GM19468 (cell line): ENCODE data around the gene ITPR2.
"Not testable (repeated sequence)": the region's sequence is repeated elsewhere in the genome, so short reads cannot be mapped to it uniquely, and the experiment has no call there.

Experiments used
- ATAC-seq: cut with Tn5 transposase; IDR thresholded peaks from one replicate; pipeline ENCODE4 v1.9.1; 2021; ENCODE audit warnings: mild to moderate bottlenecking, moderate library complexity, moderate number of reproducible peaks; ENCODE audit not compliant: unreplicated experiment; ENCODE audit errors: extremely low read depth

Gene ITPR2

DNA sequence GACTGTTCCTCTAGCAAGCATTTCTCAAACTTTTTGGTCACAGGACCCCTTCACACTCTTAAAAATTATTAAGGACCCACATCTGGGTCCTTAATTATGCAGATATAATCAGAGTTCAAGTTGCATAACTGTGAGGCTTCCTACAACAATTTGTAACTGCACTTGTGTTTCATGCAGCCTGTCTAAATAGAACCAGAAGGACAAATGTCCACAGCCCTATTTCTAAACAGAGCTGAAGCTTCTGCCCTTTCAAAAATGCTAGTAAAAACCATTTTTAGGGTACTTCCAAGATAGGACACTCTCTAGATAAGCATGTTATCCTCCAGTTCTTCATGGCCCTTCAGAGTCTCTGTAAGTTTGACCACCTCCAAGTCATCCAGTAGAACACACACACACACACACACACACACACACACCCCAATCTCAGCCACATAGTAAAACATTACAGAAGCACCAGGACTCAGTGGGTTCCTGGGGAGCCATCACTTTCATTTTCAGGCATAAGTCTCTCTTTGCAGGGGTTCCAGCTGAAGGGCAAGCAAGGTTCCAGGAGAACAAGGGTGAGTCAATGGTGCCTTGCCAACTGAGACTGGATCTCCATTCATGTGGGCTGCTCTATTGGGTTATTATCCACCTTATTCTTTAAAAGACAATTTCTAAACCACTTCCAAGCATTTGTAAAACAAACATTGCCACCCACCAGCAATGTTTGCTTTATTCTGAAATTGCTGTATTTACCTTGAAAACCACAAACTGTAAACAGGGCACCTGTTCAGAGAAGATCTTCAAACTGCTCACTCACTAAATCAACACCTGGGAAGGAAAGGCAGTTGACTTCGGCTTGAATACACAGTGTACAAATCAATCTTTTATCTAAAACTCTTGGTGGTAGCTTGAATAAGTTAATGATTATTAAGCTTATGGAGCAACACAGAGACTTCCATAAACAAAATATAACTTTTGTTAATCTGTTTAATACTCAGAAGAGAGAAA is 64.1 kb downstream of the ITPR2 start:
- ATAC-seq = peak; percentile 17

DNA sequence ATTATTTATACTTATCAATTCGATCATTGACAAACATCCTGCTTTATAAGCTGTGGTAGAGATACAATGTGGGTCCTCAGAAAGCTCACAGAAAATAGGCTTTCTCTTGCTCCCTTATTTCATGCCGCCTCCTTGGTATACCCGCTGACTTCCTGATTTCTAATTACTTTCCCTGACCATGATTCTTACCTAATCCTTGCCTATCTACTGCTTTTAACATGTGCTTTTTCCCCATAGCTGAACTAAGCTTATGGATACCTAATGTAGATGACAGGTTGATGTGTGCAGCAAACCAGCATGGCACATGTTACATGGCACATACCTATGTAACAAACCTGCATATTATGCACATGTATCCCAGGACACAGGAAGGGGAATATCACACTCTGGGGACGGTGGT is 65.1 kb downstream of the ITPR2 start:
- ATAC-seq = no peak

DNA sequence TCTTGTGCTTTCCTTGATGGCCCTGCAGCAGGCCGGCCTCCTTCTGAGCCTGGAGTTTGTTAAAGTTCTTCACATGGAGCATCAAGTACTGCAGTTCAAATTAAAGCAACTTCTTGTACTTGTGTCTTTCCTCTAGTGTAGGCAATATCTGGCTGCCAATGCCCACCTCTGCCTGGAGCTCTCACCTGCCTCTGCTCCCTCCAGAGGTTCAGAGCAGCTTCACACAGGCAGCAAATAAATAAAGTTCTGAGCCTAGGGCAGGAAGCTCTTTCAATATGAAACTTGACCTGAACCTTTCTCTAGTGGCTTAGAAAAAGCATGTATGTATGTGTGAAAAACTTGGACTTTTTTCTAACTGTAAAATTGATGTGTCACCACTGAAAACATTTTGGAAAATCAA is 65.9 kb downstream of the ITPR2 start:
- no peak for ATAC-seq

DNA sequence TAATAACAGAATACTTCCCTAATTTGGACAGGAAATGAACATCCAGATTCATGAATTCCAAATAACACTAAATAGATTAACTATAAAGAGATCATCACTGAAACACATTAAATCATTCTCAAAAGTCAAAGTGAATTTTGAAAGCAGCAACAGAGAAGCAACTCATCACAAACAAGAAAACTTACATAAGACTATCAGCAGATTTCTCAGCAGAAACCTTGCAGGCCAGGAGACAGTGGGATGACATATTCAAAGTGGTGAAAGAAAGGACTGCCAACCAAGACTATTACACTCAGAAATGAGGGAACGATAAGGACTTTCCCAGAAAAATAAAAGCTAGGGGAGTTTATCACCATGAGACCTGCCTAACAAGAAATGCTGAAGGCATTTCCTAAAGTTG is 70.8 kb downstream of the ITPR2 start:
- ATAC-seq = no peak

DNA sequence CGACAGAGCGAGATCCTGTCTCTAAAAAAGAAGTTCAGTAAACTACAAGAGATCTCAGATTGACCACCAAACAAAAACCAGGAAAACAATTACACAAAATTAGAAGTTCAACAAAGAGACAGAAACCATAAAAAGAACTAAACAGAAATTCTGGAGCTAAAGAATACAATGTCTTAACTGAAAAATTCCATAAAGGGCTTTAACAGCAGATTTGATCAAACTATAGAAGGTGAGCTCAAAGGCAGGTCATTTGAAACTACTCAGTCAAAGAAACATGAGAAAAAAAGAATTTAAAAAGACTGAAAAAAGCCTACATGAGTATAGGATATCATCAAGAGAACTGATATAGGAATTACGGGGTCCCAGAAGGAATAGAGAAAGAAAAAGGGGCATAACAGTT is 71.2 kb downstream of the ITPR2 start:
- no peak for ATAC-seq

DNA sequence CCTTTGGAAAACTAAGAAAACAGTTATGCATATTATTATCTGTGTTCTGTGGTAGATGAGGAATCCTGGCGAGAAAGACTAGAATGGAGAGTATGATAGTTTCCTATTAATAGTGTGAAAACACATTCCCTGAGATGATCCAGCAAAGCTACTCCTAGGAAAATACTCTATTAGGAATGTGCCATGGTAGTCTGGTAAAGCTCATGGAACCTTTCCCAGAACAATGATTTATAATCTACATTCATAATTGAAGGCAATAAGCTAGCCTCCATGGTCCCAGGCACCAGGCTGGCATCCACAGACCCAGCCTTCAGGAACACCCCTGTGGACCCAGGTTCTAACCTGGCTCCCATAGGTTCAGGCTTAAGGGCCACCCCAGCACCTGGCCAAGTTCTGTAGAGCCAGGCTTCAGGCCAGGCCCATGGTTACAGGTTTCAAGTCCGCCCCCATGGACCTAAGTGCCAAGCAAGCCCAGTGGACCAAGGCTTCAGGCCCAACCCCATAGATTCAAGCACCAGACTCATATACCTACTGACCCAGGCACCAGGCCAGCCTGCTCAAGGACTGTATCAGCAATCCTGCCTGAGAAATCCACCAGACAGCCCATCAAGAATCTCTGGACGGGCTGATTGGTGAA is 72.2 kb downstream of the ITPR2 start:
- ATAC-seq = no peak

DNA sequence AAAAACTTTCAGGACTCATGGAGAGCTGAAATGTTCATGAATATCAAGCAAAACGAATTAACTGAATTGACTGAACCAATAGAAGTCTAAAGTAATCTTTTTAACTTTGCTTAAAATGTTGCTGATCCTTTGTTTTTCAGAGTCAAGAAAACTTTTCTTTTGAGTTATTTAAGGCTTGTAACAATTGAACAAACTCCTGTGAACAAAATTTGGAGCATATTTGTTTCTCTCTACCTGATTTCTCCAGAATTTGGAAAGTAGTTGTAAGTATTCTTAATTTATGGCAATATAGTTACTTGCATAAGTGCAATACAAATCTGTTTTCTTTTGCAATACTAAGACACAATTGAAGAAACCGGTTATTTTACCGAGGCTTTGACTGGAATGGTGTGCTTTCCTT is 77.6 kb downstream of the ITPR2 start:
- not testable (repeated sequence) for ATAC-seq

DNA sequence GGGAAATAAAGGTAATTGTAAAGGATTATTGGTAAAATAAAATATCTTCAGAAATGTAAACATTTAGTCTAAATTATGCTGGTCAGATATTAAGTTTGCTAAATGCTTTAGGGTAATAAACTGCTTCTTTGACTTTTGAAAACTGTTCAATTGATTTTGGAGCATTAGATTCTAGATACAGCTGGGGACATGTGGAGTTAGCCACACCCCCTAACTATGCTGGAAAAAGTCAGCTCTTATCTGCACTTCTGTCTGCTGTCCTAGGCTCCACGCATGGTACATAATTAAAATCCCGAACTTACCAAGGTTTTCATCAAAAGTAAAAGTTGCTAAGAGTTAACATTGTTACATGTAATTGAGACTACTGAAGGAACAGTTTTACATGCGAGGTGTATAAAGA is 78.8 kb downstream of the ITPR2 start:
- ATAC-seq = no peak

DNA sequence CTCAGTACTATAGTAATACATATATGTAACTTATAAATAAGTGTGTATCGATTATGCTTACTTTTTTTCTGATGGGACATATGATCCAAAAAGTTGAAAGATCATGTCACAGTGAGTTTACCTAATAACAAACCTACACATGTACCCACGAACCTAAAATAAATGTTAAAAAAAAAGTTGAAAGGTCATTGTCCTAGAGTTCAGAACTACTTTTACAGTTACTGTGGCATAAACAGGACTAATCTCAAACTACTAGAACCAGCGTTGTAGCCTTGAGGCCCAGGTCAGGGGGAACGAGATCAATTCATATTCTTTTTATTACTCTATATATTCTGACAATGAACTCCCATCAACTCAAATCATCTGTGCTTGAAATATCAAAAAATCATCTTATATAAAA is 81.8 kb downstream of the ITPR2 start:
- no peak for ATAC-seq

DNA sequence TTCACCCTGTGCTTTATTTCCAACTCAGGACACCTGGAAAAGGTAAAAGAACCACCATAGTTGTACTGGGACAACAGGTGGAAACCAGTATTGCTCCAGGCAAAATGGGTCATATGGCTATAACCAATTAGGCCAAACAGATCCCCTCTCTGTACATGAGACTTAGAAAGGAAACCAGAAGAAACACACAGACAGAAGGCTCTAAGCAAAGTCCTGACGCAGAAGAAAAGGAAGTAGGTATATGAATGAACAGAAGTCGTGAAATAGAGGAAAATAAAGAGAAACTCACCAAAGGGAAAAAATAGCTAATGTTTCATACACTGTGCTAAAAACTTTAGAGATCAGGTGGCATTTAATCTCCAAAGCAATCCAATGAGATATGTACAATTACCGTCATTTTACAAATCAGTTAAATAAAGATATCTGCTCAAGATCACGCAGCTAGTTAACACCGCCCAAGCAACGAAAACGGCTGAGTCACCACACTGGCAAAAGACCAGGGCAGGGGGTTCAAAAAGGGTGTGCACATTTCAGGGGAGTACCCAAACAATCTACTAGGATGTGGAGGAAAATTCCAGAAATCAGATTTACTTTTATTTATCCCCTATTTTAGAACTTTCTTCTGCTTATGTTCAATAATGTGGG is 82.3 kb downstream of the ITPR2 start:
- ATAC-seq = peak; percentile 16

DNA sequence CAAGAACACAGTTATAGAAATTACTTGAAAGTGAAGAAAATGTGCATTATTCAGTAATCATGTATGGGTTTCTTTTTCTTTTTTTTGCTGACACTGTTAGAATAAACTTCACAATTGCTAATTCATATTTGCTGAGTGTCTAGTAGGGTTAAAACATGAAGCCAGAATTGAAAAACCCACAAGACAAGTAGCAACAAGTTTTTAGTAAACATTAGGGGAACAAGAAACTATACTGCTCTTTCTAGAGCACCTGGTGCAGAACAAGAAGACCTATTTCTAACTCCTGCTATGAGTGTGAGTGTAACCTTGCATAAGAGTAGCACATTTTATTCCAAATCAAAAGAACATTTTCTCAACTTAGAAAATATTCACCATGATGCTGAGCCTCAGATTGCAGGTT is 83.2 kb downstream of the ITPR2 start:
- ATAC-seq = peak; percentile 64

DNA sequence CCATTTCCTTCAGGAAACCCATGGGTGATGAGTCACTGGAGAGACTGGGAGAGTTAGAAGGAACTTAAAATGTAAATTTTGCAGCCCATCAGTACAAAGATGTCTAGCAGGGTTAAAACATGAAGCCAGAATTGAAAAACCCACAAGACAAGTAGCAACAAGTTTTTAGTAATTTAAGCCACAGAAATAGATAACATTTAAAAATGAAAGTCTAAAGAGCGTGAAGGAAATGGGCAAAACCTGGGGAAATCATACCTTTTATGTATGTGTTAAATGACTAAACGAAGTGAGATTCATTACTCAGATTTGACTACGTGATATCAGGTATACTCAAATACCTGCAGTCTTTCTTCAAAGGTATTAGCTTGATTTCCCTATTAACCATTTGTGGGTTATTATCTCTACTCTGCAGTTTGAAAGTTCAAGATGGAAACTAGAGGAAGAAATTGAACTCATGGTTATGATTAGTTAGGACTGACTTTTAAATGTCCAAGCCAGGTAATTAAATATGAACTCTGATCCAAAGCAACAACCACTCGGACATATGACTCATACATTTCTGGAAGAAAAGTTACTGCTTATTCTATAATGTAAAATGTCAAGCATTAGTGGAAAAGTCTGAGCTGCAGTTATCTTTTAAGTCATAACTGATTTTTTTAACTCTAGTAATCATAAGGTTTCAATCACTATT is 84.1 kb downstream of the ITPR2 start:
- no peak for ATAC-seq

DNA sequence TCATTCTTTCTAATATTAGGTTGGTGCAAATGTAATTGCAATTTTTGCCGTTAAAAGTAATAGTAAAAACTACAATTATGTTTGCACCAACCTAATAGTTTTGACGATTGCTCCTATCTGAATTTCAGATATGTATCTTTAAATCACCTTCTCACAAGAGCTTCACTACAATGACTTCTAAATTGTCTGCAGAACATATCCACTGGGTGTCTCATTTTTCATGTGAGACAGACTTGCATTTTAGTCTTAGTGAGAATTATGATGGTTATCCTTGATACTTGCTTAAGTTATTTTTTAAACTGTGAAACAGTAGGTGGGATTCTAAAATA is 84.6 kb downstream of the ITPR2 start:
- no peak for ATAC-seq

DNA sequence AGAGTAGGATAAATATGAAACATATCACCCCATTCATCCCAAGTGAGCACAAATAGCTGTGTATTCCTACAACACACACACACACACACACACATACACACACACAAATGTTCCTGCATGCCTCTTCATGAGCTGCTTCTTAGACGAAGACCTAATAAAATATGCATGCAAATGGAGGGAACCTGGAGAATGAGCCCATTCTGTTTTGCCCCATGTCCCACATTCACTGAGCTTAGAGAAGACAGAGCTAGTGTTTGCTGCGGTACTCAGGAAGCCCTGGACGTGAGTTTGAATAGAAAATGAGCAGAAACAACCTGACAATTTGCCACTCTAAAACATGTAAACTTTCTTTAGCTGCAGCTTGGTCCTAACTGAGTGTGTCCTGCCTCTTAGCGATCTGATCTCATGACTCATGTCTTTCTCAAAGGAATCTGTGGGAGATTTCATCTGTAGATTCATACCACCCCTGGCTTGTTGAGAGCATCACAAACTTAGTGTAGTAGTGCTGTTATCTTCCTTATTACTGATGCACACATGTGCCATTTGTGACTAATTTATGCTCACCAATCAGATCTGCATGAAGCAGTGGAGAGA is 86.8 kb downstream of the ITPR2 start:
- ATAC-seq = no peak

DNA sequence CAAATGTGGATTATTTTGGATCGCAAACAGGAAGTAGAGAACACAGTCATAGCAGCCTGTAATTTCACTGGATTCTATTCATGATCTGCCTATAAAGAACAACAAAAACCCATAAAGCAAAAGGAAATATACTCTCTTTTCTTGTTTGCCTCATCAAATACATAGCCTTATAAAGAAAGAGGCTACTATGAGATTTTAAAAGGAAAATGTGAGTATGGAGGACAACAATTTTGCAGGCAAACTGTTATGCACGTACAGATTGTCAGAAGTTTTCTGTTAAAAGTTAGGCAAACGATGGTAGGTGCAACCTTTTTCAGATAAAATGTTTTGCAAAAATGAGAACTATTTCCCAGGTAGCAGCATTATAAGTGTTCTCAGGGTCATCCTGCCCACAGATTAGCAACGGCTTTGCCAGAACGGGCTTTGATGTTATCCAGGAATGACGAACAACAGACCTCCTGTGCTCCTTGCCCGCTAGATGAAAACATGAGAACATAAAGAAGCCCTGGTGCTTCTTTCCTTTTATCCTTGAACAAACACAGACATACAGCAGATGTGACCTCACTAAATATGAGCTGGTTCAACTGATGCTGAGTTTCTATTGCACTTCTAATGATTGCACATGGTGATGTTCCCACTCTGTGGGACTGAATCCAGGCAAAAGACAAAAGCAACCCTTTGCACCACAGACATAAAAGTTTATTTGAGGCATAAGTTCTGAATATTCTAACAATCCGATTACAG is 88.1 kb downstream of the ITPR2 start:
- no peak for ATAC-seq

DNA sequence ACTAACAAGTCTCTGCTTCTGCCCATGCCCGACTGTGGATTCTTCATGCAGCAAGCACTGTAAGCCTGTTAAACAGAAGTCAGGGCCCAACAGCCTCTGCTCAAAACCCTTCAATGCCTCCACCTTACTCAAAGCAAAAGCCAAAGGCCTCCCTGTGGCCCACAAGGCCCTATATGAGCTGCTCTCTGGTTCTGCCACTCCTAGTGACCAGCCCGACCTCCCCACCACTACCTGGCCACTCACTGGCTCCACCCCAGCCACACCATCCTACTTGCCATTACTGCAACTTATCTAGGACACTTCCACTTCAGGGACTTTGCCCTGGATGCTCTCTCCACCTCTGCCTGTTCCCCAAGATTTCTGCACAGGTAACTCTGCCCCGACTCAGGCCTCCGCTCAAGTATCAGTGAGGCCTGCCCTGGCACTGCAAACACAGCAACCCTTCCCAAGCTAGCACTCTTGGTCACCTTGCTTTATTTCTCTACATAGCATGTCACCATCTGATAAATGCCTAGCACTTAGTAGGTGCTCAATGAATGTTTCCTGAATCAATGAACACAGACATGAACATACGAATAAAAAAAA is 88.9 kb downstream of the ITPR2 start:
- no peak for ATAC-seq

DNA sequence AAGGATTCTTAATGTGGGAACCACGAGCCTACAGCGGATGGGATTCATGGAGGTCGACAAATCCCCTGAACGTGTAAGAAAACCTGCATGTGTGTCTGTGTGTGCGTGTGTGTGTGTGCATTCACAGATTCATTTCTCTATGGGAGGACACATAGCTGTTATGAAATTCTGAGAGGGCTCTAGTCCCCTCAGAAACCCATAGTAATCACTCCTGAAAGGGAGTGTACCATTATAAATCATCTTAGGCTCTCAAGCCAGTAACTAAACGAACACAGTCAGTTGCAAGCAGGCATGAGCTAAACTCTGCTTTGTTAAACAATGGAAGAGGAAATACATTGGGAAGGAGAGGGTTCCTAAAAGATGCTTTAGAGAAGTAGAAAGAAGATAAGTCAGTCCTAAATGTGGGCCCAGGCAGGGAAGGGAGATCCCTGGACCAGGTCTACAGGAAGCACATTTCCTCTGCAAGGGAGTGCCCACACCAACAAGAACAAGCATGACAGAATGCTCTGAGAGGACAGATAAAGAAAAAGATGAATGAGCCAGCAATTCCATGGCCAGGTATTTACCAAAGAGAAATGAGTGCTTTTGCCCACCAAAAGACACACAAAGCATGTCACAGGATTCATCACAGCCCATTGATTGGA is 91.3 kb downstream of the ITPR2 start:
- ATAC-seq = no peak

DNA sequence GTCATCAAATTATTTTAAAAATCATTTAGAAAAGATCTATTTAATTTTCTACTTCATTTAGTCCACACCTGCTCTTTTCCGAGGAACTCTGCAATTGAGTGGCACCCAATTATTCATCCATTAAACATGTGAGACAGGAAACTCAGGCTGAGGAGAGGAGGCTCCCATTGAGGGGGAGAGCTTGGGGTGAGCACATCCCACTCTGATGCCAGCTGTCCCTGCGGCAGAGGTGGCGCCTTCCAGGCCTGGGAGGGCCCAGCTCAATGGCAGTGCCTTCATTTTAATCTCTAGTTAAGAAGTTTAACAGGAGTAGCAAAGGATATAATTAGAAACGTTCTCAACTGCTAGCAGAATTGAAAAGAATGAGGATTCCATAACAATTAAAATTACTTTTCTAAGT is 92.0 kb downstream of the ITPR2 start:
- ATAC-seq = no peak

DNA sequence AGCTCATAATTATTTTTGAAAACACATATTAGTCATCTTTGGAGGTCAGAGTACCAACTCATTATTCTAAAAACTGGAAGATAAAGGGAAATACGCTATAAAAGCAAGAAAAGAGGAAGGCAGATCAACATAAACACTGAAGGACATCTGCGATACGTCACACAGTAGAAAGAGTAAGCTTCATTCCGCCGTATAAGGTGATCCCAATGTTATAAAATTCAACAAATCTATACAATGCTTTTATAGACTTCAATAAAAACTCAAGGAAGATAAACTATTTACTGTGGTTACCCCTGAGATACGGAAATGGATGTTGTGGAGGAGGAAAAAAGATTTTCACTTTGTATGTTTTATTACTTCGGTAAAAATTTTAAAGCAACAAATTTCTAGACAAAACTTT is 92.6 kb downstream of the ITPR2 start:
- no peak for ATAC-seq
